Neutrophil (primary cell): ENCODE measurements around the gene HPCAL4.

Experiments
- H3K27ac ChIP-seq: fragments of 200-600 bp; sonication (generic); 2 replicates; pipeline ENCODE4 v1.5.1; 2016; ENCODE audit warnings: mild to moderate bottlenecking, moderate library complexity
- H3K27me3 ChIP-seq: fragments of 200-600 bp; sonication (generic); 2 replicates; pipeline ENCODE4 v1.6.0; 2016; ENCODE audit warnings: mild to moderate bottlenecking
- H3K36me3 ChIP-seq: fragments of 200-600 bp; sonication (generic); 2 replicates; pipeline ENCODE4 v1.5.1; 2017
- H3K4me1 ChIP-seq, 2 experiments: fragments of 200-600 bp in 1 of 2; sonication (generic) in 1 of 2; 1 replicate in 1 of 2; 2 replicates in 1 of 2; pipeline versions ENCODE4 v1.5.1 to v1.6.1; 2013 to 2016; ENCODE audit warnings: low read depth in 1 of 2, low read length in 1 of 2, mild to moderate bottlenecking in 1 of 2, moderate library complexity in 1 of 2; ENCODE audit not compliant: control insufficient read depth in 1 of 2, insufficient read depth in 1 of 2
- H3K4me3 ChIP-seq, 2 experiments: fragments of 200-600 bp in 1 of 2; sonication (generic) in 1 of 2; 1 replicate in 1 of 2; 2 replicates in 1 of 2; pipeline ENCODE4 v1.5.1; 2013 to 2016; ENCODE audit warnings: low read depth in 1 of 2, low read length in 1 of 2, mild to moderate bottlenecking in 1 of 2, moderate library complexity in 1 of 2
- H3K9me3 ChIP-seq: fragments of 200-600 bp; sonication (generic); 2 replicates; pipeline ENCODE4 v1.5.1; 2016
- CTCF ChIP-seq: fragments of 200-600 bp; sonication (generic); IDR thresholded peaks from 2 replicates; pipeline ENCODE4 v1.5.1; 2016; ENCODE audit warnings: antibody characterized with exemption

HPCAL4 gene

GRCh38 chr1:39648496-39648895 lies 42.7 kb downstream of the HPCAL4 start:
- Histone ChIP-seq H3K27ac (no peak overlapping the region), H3K4me1 (no peaks in the 10 kb centered on the region), H3K27me3 (no peaks in the 10 kb centered on the region), H3K9me3 (no peaks in the 10 kb centered on the region), H3K4me3 (no peak overlapping the region), H3K36me3 (no peaks in the 10 kb centered on the region)
- no peak for TF ChIP-seq CTCF

- Histone ChIP-seq H3K4me1 (no peaks in the 10 kb centered on the region), H3K9me3 (no peaks in the 10 kb centered on the region), H3K27ac (no peak overlapping the region), H3K4me3 (no peak overlapping the region), H3K36me3 (no peaks in the 10 kb centered on the region), H3K27me3 (peaks cover 5% of the 10 kb centered on the region)
- no peak for TF ChIP-seq CTCF
Observed at GRCh38 chr1:39647247-39647646, 44.0 kb downstream of the HPCAL4 start.

GRCh38 chr1:39646232-39647081 lies 44.8 kb downstream of the HPCAL4 start:
- no peak overlapping the region for H3K27ac ChIP-seq
- TF ChIP-seq CTCF: no peak
- no peaks in the 10 kb centered on the region for H3K4me1 ChIP-seq
- H3K4me3 ChIP-seq: no peak overlapping the region
- H3K9me3 ChIP-seq: no peaks in the 10 kb centered on the region
- H3K27me3 ChIP-seq: peaks cover 5% of the 10 kb centered on the region
- no peaks in the 10 kb centered on the region for H3K36me3 ChIP-seq

GRCh38 chr1:39645411-39646043 lies 45.7 kb downstream of the HPCAL4 start:
- Histone ChIP-seq H3K4me1 (no peaks in the 10 kb centered on the region), H3K4me3 (no peak overlapping the region), H3K9me3 (no peaks in the 10 kb centered on the region), H3K27me3 (peaks cover 12% of the 10 kb centered on the region), H3K36me3 (no peaks in the 10 kb centered on the region), H3K27ac (no peak overlapping the region)
- no peak for TF ChIP-seq CTCF

GRCh38 chr1:39643705-39644104 lies 47.5 kb downstream of the HPCAL4 start:
- H3K9me3 ChIP-seq: no peaks in the 10 kb centered on the region
- H3K27me3 ChIP-seq: peaks cover 30% of the 10 kb centered on the region
- no peaks in the 10 kb centered on the region for H3K36me3 ChIP-seq
- peaks cover 2 to 11% of the 10 kb centered on the region in 2 experiments for H3K4me1 ChIP-seq
- no peak overlapping the region for H3K4me3 ChIP-seq
- no peak for TF ChIP-seq CTCF
- H3K27ac ChIP-seq: no peak overlapping the region
